DMS53 (cell line): Measurements from ENCODE around the gene CYTH2.

Source experiments
- DNase-seq: peaks from one replicate; lab custom pipeline; 2025; lab: John Stamatoyannopoulos, UW

Gene CYTH2

GRCh38 chr19:48469289-48469881 is at the start of gene CYTH2:
TSS of gene CYTH2 (plus strand) at chr19:48469369. CDS start at chr19:48469508, 139 bp downstream.
- peak; percentile 93 for DNase-seq

GRCh38 chr19:48421548-48421947 is 47.6 kb upstream of the CYTH2 start:
- DNase-seq, result no peak

GRCh38 chr19:48424694-48425219 is 44.4 kb upstream of the CYTH2 start:
- peak; percentile 45 for DNase-seq

DNA sequence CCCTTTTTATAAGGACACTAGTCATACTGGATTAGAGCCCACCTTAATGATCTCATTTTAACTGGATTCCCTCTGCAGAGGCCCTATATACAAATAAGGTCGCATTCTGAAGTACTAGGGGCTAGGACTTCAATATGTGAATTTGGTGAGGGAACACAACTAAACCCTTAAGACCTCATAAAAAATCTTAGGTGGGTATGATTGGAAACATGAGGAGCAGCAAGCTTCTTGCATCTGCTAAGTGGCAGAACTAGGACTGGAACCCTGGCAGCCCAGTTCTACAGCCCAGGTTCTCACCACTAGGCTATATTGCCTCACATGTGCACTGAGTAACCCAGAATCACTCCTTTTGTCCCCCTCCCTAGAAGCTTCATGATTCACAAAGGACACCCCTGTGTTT is 40.5 kb upstream of the CYTH2 start:
- DNase-seq, result no peak

- no peak for DNase-seq
Measured at GRCh38 chr19:48433337-48433736, 35.8 kb upstream of the CYTH2 start.

DNA sequence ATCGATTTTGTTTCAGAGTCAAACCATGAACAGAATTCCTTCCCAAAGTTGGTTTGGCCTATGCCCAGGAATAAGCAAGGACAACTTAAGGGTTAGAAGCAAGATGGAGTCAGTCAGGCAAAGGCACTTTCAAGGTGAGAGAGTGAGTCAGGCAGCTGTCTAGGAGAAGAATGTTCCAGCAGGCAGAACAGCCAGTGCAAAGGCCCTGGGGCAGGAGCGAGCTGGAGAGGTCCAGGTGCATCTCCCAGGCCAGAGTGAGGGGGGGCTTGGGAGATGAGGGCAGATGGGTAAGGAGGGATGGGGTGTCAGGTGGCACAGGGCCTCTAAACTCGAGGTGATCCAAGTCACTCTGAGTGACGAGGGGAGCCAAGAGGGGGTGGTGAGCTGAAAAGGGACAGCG is 32.6 kb upstream of the CYTH2 start:
- DNase-seq, result no peak

DNA sequence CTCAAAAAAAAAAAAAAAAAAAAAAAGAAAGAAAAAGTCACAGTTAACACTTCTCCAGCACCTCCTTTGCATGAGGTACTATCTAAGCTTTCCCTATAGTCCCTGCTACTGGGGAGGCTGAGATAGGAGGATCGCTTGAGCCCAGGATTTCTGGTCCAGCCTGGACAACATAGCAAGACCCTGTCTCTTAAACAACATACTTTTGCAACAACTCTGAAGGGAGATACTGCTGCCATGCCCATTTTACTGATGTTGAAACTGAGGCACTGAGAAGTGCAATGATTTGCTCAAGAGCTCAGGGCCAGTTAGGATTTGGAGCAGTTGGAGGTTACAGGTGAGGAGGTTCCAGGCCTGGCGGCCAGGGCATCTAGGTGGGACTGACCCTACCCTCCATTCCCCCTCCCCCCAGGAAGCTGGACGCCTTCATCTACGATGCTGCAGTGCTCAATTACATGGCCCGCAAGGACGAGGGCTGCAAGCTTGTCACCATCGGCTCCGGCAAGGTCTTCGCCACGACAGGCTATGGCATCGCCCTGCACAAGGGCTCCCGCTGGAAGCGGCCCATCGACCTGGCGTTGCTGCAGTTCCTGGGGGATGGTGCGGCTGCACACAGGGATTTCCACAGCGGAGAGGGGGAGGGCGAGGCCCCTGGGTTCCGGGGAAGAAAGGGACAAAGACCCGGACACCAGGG is 27.7 kb upstream of the CYTH2 start:
- no peak for DNase-seq

DNA sequence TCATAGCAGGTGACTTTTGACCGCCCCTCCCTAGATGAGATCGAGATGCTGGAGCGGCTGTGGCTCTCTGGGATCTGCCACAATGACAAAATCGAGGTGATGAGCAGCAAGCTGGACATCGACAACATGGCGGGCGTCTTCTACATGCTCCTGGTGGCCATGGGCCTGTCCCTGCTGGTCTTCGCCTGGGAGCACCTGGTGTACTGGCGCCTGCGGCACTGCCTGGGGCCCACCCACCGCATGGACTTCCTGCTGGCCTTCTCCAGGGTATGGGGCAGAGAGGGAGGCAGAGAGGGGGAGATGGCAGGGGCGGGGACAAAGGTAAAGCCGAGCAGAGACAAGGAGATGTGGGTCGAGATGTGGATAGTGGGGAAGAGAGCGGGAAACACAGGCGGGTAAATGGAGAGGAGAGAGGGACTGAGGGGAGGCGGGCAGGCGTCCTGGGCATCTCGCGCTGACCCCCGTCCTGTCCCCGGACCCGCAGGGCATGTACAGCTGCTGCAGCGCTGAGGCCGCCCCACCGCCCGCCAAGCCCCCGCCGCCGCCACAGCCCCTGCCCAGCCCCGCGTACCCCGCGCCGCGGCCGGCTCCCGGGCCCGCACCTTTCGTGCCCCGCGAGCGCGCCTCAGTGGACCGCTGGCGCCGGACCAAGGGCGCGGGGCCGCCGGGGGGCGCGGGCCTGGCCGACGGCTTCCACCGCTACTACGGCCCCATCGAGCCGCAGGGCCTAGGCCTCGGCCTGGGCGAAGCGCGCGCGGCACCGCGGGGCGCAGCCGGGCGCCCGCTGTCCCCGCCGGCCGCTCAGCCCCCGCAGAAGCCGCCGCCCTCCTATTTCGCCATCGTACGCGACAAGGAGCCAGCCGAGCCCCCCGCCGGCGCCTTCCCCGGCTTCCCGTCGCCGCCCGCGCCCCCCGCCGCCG is 26.8 kb upstream of the CYTH2 start:
- no peak for DNase-seq

- peak; percentile 66 for DNase-seq
Measured at GRCh38 chr19:48443256-48443655, 25.9 kb upstream of the CYTH2 start.

- DNase-seq, result peak; percentile 48
Measured at GRCh38 chr19:48443731-48444128, 25.4 kb upstream of the CYTH2 start.

- DNase-seq, result peak; percentile 55
Measured at GRCh38 chr19:48444129-48444935, 24.8 kb upstream of the CYTH2 start.

DNA sequence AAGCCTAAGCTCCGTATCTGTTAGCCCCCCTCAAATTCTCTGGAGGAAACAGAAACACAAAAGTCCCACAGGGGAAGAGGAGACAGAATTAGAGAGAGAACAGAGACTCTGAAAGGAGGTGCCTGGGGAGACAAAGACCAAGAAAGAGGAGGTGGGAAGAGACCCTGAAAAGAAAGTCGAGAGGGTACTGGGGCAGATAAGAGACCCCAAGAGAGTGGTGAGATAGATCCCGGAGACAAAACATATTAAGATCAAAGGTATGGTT is 24.3 kb upstream of the CYTH2 start:
- DNase-seq, result no peak

- DNase-seq, result peak; percentile 90
Measured at GRCh38 chr19:48445256-48445605, 23.9 kb upstream of the CYTH2 start.

GRCh38 chr19:48445606-48446481 is 23.3 kb upstream of the CYTH2 start, which contains the start of gene GRWD1:
TSS of gene GRWD1 (plus strand) at chr19:48445983. CDS start at chr19:48446006, 23 bp downstream.
- peak; percentile 99 for DNase-seq

- no peak for DNase-seq
Measured at GRCh38 chr19:48446579-48446978, 22.6 kb upstream of the CYTH2 start.

GRCh38 chr19:48448563-48448962 is 20.6 kb upstream of the CYTH2 start:
- DNase-seq, result no peak

GRCh38 chr19:48450441-48450840 is 18.7 kb upstream of the CYTH2 start:
- DNase-seq, result no peak

- no peak for DNase-seq
Measured at GRCh38 chr19:48450863-48451262, 18.3 kb upstream of the CYTH2 start.

- no peak for DNase-seq
Measured at GRCh38 chr19:48451624-48452023, 17.5 kb upstream of the CYTH2 start.

DNA sequence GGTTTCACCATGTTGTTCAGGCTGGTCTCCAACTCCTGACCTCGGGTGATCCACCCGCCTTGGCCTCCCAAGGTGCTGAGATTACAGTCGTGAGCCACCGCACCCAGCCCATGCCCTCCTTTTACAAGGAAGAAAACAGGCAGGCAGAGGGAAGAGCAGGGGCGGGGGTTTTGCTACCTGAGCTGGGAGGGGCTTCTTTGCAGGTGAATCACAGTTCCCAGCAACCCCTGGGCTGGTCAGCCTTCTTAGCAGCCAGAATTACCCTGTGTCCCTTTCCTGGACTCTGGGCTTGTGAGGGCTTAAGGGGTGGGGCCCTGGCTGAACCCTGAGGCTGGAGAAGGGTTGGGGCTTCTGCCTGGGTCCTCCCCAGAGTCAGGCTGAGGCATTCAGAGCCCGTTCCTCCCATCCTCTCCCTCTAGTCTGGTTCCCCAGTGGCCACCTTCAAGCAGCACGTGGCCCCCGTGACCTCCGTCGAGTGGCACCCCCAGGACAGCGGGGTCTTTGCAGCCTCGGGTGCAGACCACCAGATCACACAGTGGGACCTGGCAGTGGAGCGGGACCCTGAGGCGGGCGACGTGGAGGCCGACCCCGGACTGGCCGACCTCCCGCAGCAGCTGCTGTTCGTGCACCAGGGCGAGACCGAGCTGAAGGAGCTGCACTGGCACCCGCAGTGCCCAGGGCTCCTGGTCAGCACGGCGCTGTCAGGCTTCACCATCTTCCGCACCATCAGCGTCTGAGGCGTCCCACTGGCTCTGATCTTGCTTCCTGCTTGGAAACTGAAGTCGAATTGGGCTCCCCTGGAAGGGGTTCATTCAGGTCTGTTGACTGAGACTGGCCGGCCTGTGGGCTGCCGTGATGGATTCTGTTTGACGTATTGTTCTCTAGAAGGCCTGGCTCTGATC is 16.6 kb upstream of the CYTH2 start:
- DNase-seq, result no peak
